Measurements from ENCODE around the gene SFT2D1.
A peak's percentile ranks its signal among the peaks of the same experiment; 100 is the strongest.
"Not testable (repeated sequence)": the region's sequence is repeated elsewhere in the genome, so short reads cannot be mapped to it uniquely, and the experiment has no call there.

Gene SFT2D1

DNA sequence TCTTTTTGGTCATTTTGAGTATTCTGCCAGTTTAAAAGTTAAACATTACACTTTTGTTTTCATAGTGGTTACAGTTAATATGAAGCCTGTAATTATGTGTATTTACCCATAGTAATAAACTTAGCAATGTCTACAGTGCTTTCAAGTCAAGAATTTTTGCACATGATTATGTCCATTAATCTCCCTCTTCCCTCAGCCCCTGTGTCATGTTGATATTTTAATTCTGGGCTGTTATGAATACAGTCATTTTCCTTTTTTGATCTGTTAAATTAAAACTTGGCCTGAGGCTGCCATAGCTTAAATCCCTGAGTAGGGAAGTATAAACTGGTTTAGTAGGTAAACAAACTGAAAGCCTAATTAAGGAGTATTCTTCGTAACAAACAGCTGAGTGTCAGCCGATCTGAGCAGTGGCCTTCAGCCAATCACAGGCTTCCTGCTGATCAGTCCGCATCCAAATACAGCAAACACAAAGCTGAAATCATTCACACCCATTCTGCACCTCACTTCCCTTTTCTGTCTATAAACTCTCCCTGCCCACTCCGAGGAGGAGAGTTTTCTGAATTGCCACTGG lies 9.5 kb upstream of the SFT2D1 start:
- Mint-ChIP-seq H3K4me1 (no peaks in the 10 kb centered on the region), H3K27me3 (ENCODE audit: low read depth, poor library complexity) (peaks cover 22% of the 10 kb centered on the region), H3K27ac (no peak overlapping the region), H3K36me3 (ENCODE audit: low read depth) (peaks cover 8% of the 10 kb centered on the region), H3K4me3 (no peak overlapping the region), H3K9me3 (peaks cover 41% of the 10 kb centered on the region)
- TF ChIP-seq CTCF (IDR thresholded peaks at IDR 0.05) = no peak
- DNase-seq = no peak

GRCh38 chr6:166348305-166348949 lies 6.1 kb upstream of the SFT2D1 start:
- Mint-ChIP-seq H3K4me3 (no peak overlapping the region), H3K36me3 (ENCODE audit: low read depth) (peaks cover 8% of the 10 kb centered on the region), H3K9me3 (peaks cover 41% of the 10 kb centered on the region), H3K27ac (no peak overlapping the region), H3K4me1 (peaks cover 4% of the 10 kb centered on the region), H3K27me3 (ENCODE audit: low read depth, poor library complexity) (peaks cover 28% of the 10 kb centered on the region)
- no peak for TF ChIP-seq CTCF (IDR thresholded peaks at IDR 0.05)
- DNase-seq = no peak

DNA sequence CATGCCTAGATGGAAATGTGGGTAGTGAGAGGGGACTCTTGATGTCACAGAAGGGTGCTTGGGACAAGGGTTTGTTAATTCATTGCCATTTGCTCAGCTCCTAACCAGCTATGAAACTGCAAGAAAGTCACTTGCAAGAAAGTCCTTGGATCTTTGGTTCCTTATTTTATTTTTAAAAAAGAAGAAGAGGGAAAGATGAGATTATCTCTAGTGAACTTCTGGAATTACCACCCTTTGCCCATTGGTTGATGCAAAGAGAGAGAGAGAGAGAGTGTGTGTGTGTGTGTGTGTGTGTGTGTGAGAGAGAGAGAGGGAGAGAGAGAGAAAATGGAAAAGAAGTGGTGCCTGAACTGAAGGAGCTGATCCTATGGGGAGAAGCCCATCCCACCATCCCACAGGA lies 4.6 kb upstream of the SFT2D1 start:
- no peak for TF ChIP-seq CTCF (IDR thresholded peaks at IDR 0.05)
- DNase-seq = no peak
- peaks cover 8% of the 10 kb centered on the region for H3K36me3 Mint-ChIP-seq (ENCODE audit: low read depth)
- H3K9me3 Mint-ChIP-seq = peaks cover 39% of the 10 kb centered on the region
- no peak overlapping the region for H3K27ac Mint-ChIP-seq
- peaks cover 8% of the 10 kb centered on the region for H3K4me1 Mint-ChIP-seq
- no peak overlapping the region for H3K4me3 Mint-ChIP-seq
- peaks cover 25% of the 10 kb centered on the region for H3K27me3 Mint-ChIP-seq (ENCODE audit: low read depth, poor library complexity)

DNA sequence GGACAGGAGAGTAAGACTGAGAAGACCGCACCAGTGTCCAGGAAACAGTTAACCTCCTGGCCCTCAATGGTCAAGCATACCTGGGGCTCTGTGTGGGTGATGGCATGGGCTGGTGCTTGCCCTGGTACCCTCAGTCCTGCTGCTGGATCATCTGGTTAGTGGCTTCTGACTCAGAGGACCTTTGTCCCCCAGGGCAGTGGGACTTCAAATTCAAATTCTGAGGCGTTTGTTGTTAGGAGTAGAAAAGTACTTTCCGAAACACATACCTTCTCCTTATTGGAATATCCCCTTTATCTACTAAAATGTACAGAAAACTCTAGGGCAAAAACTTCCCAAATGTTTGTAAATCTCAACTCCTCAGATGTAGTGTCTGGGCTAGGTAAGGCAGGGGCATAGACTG lies 4.1 kb upstream of the SFT2D1 start:
- DNase-seq = no peak
- H3K4me3 Mint-ChIP-seq = no peak overlapping the region
- no peak for TF ChIP-seq CTCF (IDR thresholded peaks at IDR 0.05)
- H3K4me1 Mint-ChIP-seq = peaks cover 14% of the 10 kb centered on the region
- peaks cover 33% of the 10 kb centered on the region for H3K9me3 Mint-ChIP-seq
- no peak overlapping the region for H3K27ac Mint-ChIP-seq
- peaks cover 8% of the 10 kb centered on the region for H3K36me3 Mint-ChIP-seq (ENCODE audit: low read depth)
- H3K27me3 Mint-ChIP-seq (ENCODE audit: low read depth, poor library complexity) = peaks cover 25% of the 10 kb centered on the region

- peaks cover 17% of the 10 kb centered on the region for H3K4me1 Mint-ChIP-seq
- not testable (repeated sequence) for H3K27ac Mint-ChIP-seq; H3K4me3 Mint-ChIP-seq; H3K36me3 Mint-ChIP-seq (ENCODE audit: low read depth); DNase-seq
- peaks cover 25% of the 10 kb centered on the region for H3K27me3 Mint-ChIP-seq (ENCODE audit: low read depth, poor library complexity)
- peaks cover 28% of the 10 kb centered on the region for H3K9me3 Mint-ChIP-seq
Measured at GRCh38 chr6:166345672-166346071, 3.3 kb upstream of the SFT2D1 start.

DNA sequence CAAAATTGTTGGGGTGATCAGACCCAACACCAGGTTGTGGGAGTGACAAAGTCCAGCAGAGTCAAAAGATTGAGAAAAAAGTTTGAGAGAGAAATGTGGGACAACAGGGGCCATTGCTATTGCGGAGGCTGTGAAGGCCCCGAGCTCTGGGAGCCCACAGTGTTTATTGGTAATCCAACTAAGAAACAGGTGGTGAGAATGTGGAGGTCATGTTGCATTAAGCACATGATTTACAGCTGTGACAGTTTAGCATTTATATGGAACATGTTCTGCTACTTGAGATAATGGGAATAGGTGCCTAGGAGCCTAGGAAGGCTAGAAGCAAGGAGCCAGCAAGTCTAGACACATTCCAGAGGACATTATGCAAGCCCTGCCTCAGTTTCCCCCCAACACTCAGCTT lies 2.6 kb upstream of the SFT2D1 start:
- peaks cover 21% of the 10 kb centered on the region for H3K9me3 Mint-ChIP-seq
- H3K4me1 Mint-ChIP-seq = peaks cover 17% of the 10 kb centered on the region
- peaks cover 25% of the 10 kb centered on the region for H3K27me3 Mint-ChIP-seq (ENCODE audit: low read depth, poor library complexity)
- not testable (repeated sequence) for DNase-seq, H3K27ac Mint-ChIP-seq, H3K4me3 Mint-ChIP-seq
- peaks cover 12% of the 10 kb centered on the region for H3K36me3 Mint-ChIP-seq (ENCODE audit: low read depth)

DNA sequence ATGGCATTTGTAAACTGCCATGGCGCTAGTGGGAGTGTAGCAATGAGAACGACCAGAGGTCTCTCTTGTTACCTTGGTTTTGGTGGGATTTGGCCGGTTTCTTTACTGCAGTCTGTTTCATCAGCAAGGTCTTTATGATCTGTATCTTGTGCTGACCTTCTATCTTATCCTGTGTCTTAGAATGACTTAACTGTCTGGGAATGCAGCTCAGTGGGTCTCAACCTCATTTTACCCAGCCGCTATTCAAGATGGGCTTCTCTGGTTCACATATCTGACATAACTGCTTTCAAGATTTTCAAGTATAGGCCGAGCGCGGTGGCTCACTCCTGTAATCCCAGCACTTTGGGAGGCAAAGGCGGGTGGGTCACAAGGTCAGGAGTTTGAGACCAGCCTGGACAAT lies 1.9 kb upstream of the SFT2D1 start:
- H3K27me3 Mint-ChIP-seq (ENCODE audit: low read depth, poor library complexity) = peaks cover 20% of the 10 kb centered on the region
- DNase-seq = no peak
- peaks cover 14% of the 10 kb centered on the region for H3K9me3 Mint-ChIP-seq
- no peak for TF ChIP-seq CTCF (IDR thresholded peaks at IDR 0.05)
- H3K36me3 Mint-ChIP-seq (ENCODE audit: low read depth) = peaks cover 7% of the 10 kb centered on the region
- H3K4me1 Mint-ChIP-seq = peaks cover 17% of the 10 kb centered on the region
- H3K4me3 Mint-ChIP-seq = peak overlapping the region; percentile 65
- no peak overlapping the region for H3K27ac Mint-ChIP-seq
